GM12878 (cell line): ENCODE results near the gene FBXW12. TPM values are rescaled to one million over a fixed set of nuclear protein-coding genes. Genes with fewer than 3 reads are reported as not detected.

Experiments
- ATAC-seq: fragments of 200-7000 bp; cut with Tn5 transposase; 3 replicates; pipeline ENCODE4 v1.9.1; 2020; ENCODE audit warnings: mild to moderate bottlenecking, moderate library complexity
- BruUV-seq: library from RNA; stranded (reverse); fragments of 400-500 nt; replicated peaks from 2 replicates; lab custom pipeline; 2021; lab: Mats Ljungman, UMichigan
- CTCF ChIA-PET: fragments of 300-600 bp; sonication (Branson Sonifier 250); formaldehyde crosslinking; extraction: SDS; loops from one replicate; lab custom pipeline; 2021; ENCODE audit warnings: inconsistent platforms; lab: Yijun Ruan, JAX
- POLR2A ChIA-PET: fragments of 350-600 bp; formaldehyde crosslinking; extraction: SDS; loops from one replicate; lab custom pipeline; 2021; ENCODE audit warnings: inconsistent platforms; lab: Charles Lee
- RAD21 ChIA-PET: fragments of 300-600 bp; sonication (Branson Sonifier 250); formaldehyde crosslinking; loops from one replicate; lab custom pipeline; 2023; ENCODE audit warnings: antibody characterized with exemption; ENCODE audit not compliant: unreplicated experiment; lab: Charles Lee
- SMC1A ChIA-PET: fragments of 300-600 bp; sonication (Branson Sonifier 250); formaldehyde crosslinking; loops from one replicate; lab custom pipeline; 2023; ENCODE audit not compliant: unreplicated experiment, uncharacterized antibody; lab: Charles Lee
- DNase-seq: peaks from one replicate; pipeline ENCODE4 v3.0.0-alpha.2; 2011; ENCODE audit warnings: low read depth, low spot score
- FAIRE-seq: peaks from 3 replicates; lab custom pipeline; 2011; peaks lifted over from hg19 to GRCh38; lab: Jason Lieb, UNC
- H2AFZ ChIP-seq: 2 replicates; pipeline ENCODE4 v1.6.0; 2011; ENCODE audit warnings: low read depth, low read length, control low read depth; ENCODE audit not compliant: control insufficient read depth
- H3K27ac ChIP-seq: 2 replicates; pipeline ENCODE4 v1.5.1; 2011; ENCODE audit warnings: control low read depth; ENCODE audit not compliant: control insufficient read depth, insufficient read depth
- H3K27me3 ChIP-seq, 2 experiments: replicated peaks in 1 of 2; 2 replicates each; pipeline versions ENCODE4 v1.6.0 to v1.6.1; 2011; ENCODE audit warnings: low read length in 1 of 2; ENCODE audit not compliant: control insufficient read depth in 2 of 2, insufficient read depth in 2 of 2
- H3K36me3 ChIP-seq, 2 experiments: 2 replicates each; pipeline ENCODE4 v1.5.1; 2011; ENCODE audit warnings: low read length in 1 of 2; ENCODE audit not compliant: control insufficient read depth in 2 of 2, insufficient read depth in 2 of 2
- H3K4me1 ChIP-seq: 2 replicates; pipeline ENCODE4 v1.6.1; 2011; ENCODE audit warnings: mild to moderate bottlenecking, low read length, moderate library complexity, mixed read lengths; ENCODE audit not compliant: control insufficient read depth, insufficient read depth
- H3K4me2 ChIP-seq: 2 replicates; pipeline ENCODE4 v1.6.0; 2011; ENCODE audit warnings: control low read depth; ENCODE audit not compliant: control insufficient read depth, insufficient read depth
- H3K4me3 ChIP-seq: fragments of 200-600 bp; sonication (generic); 2 replicates; pipeline ENCODE4 v1.5.1; 2016
- H3K79me2 ChIP-seq: 2 replicates; pipeline ENCODE4 v1.6.0; 2011; ENCODE audit warnings: low read length; ENCODE audit not compliant: control insufficient read depth, insufficient read depth
- H3K9ac ChIP-seq: 2 replicates; pipeline ENCODE4 v1.8.0; 2011; ENCODE audit warnings: low read length, control low read depth, mixed read lengths; ENCODE audit not compliant: control insufficient read depth, insufficient read depth
- H3K9me3 ChIP-seq: replicated peaks from 3 replicates; pipeline ENCODE4 v1.5.1; 2011; ENCODE audit warnings: mild to moderate bottlenecking, low read length; ENCODE audit not compliant: control insufficient read depth, insufficient read depth
- H4K20me1 ChIP-seq: 2 replicates; pipeline ENCODE4 v1.6.0; 2011; ENCODE audit not compliant: control insufficient read depth, insufficient read depth
- BCL11A ChIP-seq: IDR thresholded peaks from 2 replicates; pipeline ENCODE4 v1.6.1; 2011; ENCODE audit warnings: low read depth, low read length
- NBN ChIP-seq: fragments of 450-650 bp; IDR thresholded peaks from 2 replicates; pipeline ENCODE4 v1.6.1; 2016
- TAF1 ChIP-seq: IDR thresholded peaks from 2 replicates; pipeline ENCODE4 v1.6.1; 2011; ENCODE audit warnings: mild to moderate bottlenecking, low read depth, low read length, borderline replicate concordance
- WGBS: methylation state at CpG from one replicate; pipeline ENCODE4 v1.1.6; 2016; ENCODE audit warnings: low lambda C conversion rate; ENCODE audit not compliant: insufficient replicate concordance, insufficient coverage; ENCODE audit errors: missing lambda C conversion rate; 5-methylcytosine and 5-hydroxymethylcytosine counted together
- in situ Hi-C: fragments of 300-500 bp; cut with MboI; formaldehyde crosslinking; loops from 9 replicates; pipeline ENCODE4 v1.14.3; 2018; ENCODE audit warnings: mixed read lengths
- intact Hi-C: fragments of 100-400 bp; cut with micrococcal nuclease; formaldehyde crosslinking; loops from one replicate; pipeline ENCODE4 v1.14.2; 2022; ENCODE audit not compliant: unreplicated experiment
- polyA plus RNA-seq, 11 experiments: library from polyadenylated mRNA; depleted of rRNA in 4 of 11; unstranded in 6 of 11; stranded (reverse) in 5 of 11; fragments of >200 nt; fragmentation: Nextera tagmentation in 4 of 11; fragmentation: Illumina TruSeq in 1 of 11; extraction: Ambion mirVana in 4 of 11; extraction: Trizol in 1 of 11; gene quantifications; 1 replicate in 1 of 11; 2 replicates in 10 of 11; pipeline versions ENCODE4 v1.2.1 to v1.2.3, GENCODE V29; 2011 to 2016; ENCODE audit warnings: inconsistent platforms in 2 of 11, missing spikeins in 2 of 11, low read depth in 1 of 11
- total RNA-seq, 4 experiments: library from RNA; depleted of rRNA in 3 of 4; stranded (reverse); fragments of >200 nt in 3 of 4; fragmentation: Illumina TruSeq in 1 of 4; extraction: Trizol in 1 of 4; gene quantifications; 2 replicates each; pipeline versions ENCODE4 v1.2.1 to v1.2.3, GENCODE V29; 2013 to 2021
- TF ChIP-seq, protein P1 (sequence below): IDR thresholded peaks from 2 replicates; pipeline ENCODE4 v1.6.1; 2011; ENCODE audit warnings: mild to moderate bottlenecking, low read depth, low read length, moderate library complexity; ENCODE audit not compliant: insufficient replicate concordance
- TF ChIP-seq, protein P2 (sequence below): fragments of 150-350 bp; IDR thresholded peaks from 2 replicates; pipeline ENCODE4 v1.6.1; 2014; ENCODE audit warnings: mild to moderate bottlenecking, low read depth, low read length

The FBXW12 gene
- total and polyA plus RNA-seq, 10 of the 15 experiments (the other 5 are each of a cell fraction or from before 2014, with no cell fraction given): 0.04 to 0.18 (median 0.12) TPM; not detected in 4

GRCh38 chr3:48345946-48346572, 26.0 kb upstream of the FBXW12 start:
- ChIA-PET CTCF (no interaction called here), SMC1A (no interaction called here), RAD21 (no interaction called here), POLR2A (no interaction called here)
- in situ Hi-C loops: no loop called here
- no peak for FAIRE-seq
- H3K4me2 ChIP-seq: no peak overlapping the region
- H3K4me1 ChIP-seq: no peaks in the 10 kb centered on the region
- TF ChIP-seq, protein P1, sequence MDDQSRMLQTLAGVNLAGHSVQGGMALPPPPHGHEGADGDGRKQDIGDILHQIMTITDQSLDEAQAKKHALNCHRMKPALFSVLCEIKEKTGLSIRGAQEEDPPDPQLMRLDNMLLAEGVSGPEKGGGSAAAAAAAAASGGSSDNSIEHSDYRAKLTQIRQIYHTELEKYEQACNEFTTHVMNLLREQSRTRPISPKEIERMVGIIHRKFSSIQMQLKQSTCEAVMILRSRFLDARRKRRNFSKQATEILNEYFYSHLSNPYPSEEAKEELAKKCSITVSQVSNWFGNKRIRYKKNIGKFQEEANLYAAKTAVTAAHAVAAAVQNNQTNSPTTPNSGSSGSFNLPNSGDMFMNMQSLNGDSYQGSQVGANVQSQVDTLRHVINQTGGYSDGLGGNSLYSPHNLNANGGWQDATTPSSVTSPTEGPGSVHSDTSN: no peak
- TF ChIP-seq NBN (no peak), BCL11A (no peak), TAF1 (no peak)
- TF ChIP-seq, protein P2, sequence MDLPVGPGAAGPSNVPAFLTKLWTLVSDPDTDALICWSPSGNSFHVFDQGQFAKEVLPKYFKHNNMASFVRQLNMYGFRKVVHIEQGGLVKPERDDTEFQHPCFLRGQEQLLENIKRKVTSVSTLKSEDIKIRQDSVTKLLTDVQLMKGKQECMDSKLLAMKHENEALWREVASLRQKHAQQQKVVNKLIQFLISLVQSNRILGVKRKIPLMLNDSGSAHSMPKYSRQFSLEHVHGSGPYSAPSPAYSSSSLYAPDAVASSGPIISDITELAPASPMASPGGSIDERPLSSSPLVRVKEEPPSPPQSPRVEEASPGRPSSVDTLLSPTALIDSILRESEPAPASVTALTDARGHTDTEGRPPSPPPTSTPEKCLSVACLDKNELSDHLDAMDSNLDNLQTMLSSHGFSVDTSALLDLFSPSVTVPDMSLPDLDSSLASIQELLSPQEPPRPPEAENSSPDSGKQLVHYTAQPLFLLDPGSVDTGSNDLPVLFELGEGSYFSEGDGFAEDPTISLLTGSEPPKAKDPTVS: no peak
- no peak overlapping the region for H3K27ac ChIP-seq
- no peak for ATAC-seq
- no peaks in the 10 kb centered on the region for H4K20me1 ChIP-seq
- DNase-seq: no peak
- H3K79me2 ChIP-seq: no peaks in the 10 kb centered on the region
- H2AFZ ChIP-seq: no peak overlapping the region
- no peaks in the 10 kb centered on the region for H3K36me3 ChIP-seq
- H3K9ac ChIP-seq: no peak overlapping the region
- WGBS: 25% methylated on average over 2 of the region's 2 CpGs
- intact Hi-C loops: no loop called here
- H3K27me3 ChIP-seq: no peaks in the 10 kb centered on the region; a peak in 1 of 4 replicates
- no TSS peak for BruUV-seq
- H3K4me3 ChIP-seq: no peak overlapping the region
- no peaks in the 10 kb centered on the region for H3K9me3 ChIP-seq
